ENCODE measurements around the gene OTOS.

The OTOS gene

DNA sequence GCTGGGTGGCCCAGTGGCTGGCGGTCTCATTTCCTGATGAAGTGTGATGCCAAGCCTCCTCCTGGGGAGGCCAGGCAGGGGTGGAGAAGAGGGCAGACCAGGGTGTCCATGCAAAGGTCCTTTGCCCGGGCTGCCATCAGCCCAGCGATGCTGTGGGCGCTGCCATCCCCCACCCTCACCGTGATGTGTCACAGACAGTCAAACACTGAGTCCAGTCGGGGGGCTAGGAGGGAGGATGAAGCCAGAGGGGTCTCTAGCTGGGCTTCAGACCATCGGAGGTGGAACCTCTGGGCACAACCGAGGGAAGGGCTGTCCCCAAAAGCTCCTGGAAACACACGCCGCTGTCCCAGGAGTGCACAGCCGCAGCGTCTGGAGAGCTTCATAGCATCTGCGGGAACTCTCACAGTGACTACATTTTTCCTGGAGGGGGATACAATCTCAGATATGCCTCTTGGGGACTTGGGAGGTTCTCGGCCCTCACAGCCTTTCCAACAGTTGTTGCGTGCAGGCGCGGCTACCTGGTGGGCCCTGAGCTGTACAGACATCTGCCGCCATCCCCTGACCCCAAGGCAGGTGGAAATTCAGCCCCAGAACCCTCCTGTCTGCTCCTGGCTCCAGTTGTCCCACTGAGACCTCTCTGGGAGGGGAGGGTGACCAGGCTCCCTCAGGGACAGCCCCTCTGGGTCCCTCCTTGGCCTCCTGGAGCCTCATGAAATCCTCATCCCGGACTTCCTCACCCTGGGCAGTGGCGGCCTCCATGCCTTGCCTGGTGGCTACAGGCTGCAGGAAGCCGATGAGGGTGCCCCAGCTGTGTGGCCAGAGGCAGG lies 26.5 kb upstream of the OTOS start:
- TF ChIP-seq FOXP2 (optimal IDR thresholded peaks at IDR 0.05; ENCODE audit: borderline replicate concordance, extremely low read depth, extremely low read length, insufficient read depth) (no peak), POLR2AphosphoS5 (IDR thresholded peaks at IDR 0.05; ENCODE audit: low read depth, low read length) (no peak), SIN3A (IDR thresholded peaks at IDR 0.05; ENCODE audit: borderline replicate concordance, insufficient read depth, low read length) (no peak), TAF1 (IDR thresholded peaks at IDR 0.05; ENCODE audit: borderline replicate concordance, insufficient read depth, low read length) (no peak)
- TF ChIP-seq, protein P1, sequence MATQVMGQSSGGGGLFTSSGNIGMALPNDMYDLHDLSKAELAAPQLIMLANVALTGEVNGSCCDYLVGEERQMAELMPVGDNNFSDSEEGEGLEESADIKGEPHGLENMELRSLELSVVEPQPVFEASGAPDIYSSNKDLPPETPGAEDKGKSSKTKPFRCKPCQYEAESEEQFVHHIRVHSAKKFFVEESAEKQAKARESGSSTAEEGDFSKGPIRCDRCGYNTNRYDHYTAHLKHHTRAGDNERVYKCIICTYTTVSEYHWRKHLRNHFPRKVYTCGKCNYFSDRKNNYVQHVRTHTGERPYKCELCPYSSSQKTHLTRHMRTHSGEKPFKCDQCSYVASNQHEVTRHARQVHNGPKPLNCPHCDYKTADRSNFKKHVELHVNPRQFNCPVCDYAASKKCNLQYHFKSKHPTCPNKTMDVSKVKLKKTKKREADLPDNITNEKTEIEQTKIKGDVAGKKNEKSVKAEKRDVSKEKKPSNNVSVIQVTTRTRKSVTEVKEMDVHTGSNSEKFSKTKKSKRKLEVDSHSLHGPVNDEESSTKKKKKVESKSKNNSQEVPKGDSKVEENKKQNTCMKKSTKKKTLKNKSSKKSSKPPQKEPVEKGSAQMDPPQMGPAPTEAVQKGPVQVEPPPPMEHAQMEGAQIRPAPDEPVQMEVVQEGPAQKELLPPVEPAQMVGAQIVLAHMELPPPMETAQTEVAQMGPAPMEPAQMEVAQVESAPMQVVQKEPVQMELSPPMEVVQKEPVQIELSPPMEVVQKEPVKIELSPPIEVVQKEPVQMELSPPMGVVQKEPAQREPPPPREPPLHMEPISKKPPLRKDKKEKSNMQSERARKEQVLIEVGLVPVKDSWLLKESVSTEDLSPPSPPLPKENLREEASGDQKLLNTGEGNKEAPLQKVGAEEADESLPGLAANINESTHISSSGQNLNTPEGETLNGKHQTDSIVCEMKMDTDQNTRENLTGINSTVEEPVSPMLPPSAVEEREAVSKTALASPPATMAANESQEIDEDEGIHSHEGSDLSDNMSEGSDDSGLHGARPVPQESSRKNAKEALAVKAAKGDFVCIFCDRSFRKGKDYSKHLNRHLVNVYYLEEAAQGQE (IDR thresholded peaks at IDR 0.05; ENCODE audit: insufficient read depth in 1 of 2, low read depth in 2 of 2, low read length in 2 of 2), result no peak

DNA sequence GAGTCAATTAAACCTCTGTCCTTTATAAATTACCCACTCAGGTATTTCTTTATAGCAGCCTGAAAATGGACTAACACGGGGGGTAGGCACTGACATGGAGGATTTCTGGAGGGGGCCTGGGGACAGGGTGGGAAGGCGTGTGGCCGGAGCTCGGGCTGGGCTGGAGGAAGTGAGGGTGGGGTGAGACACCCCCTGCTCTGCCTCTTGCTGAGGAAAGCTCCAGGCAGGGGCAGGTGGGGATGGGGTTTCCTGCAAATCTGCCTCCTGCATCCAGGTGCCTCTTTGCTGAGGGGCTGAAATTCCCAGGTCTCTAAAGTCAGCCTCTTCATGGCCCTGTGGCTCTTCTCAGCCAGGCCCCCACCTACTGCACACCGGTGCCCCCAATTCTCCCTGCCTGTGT lies 25.7 kb upstream of the OTOS start:
- TF ChIP-seq FOXP2 (optimal IDR thresholded peaks at IDR 0.05; ENCODE audit: borderline replicate concordance, extremely low read depth, extremely low read length, insufficient read depth) (no peak), TAF1 (IDR thresholded peaks at IDR 0.05; ENCODE audit: borderline replicate concordance, insufficient read depth, low read length) (no peak), SIN3A (IDR thresholded peaks at IDR 0.05; ENCODE audit: borderline replicate concordance, insufficient read depth, low read length) (no peak), POLR2AphosphoS5 (IDR thresholded peaks at IDR 0.05; ENCODE audit: low read depth, low read length) (no peak)
- TF ChIP-seq, protein P1 (IDR thresholded peaks at IDR 0.05; ENCODE audit: insufficient read depth in 1 of 2, low read depth in 2 of 2, low read length in 2 of 2), result no peak

GRCh38 chr2:240165661-240166060 lies 25.2 kb upstream of the OTOS start:
- TF ChIP-seq FOXP2 (optimal IDR thresholded peaks at IDR 0.05; ENCODE audit: borderline replicate concordance, extremely low read depth, extremely low read length, insufficient read depth), result no peak
- TF ChIP-seq SIN3A (IDR thresholded peaks at IDR 0.05; ENCODE audit: borderline replicate concordance, insufficient read depth, low read length), result no peak
- TF ChIP-seq, protein P1 (IDR thresholded peaks at IDR 0.05; ENCODE audit: insufficient read depth in 1 of 2, low read depth in 2 of 2, low read length in 2 of 2), result no peak
- no peak for TF ChIP-seq TAF1 (IDR thresholded peaks at IDR 0.05; ENCODE audit: borderline replicate concordance, insufficient read depth, low read length)
- TF ChIP-seq POLR2AphosphoS5 (IDR thresholded peaks at IDR 0.05; ENCODE audit: low read depth, low read length), result no peak

DNA sequence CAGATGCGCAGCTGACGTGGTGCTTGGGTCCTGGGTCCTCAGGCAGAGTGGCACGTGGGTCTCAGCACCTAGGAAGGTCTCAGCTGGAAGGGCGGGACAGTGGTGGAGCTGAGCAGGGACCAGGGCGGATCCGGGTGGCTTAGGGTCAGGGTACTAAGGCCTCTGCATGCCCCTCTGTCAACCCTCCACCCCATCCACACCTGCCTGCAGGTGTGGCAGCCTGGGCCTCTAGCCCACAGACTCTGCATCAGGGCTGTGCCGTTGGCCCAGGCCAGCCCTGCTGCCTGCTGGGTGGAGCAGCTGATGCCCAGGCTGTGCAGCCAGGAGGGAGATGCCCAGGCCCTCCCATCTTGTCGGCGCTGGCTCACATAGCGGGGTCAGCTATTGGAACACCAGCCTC lies 24.6 kb upstream of the OTOS start:
- TF ChIP-seq POLR2AphosphoS5 (IDR thresholded peaks at IDR 0.05; ENCODE audit: low read depth, low read length) (no peak), TAF1 (IDR thresholded peaks at IDR 0.05; ENCODE audit: borderline replicate concordance, insufficient read depth, low read length) (no peak), FOXP2 (optimal IDR thresholded peaks at IDR 0.05; ENCODE audit: borderline replicate concordance, extremely low read depth, extremely low read length, insufficient read depth) (no peak)
- TF ChIP-seq, protein P1 (IDR thresholded peaks at IDR 0.05; ENCODE audit: insufficient read depth in 1 of 2, low read depth in 2 of 2, low read length in 2 of 2), result no peak
